ENCODE measurements around the gene ROPN1.

ROPN1 gene

GRCh38 chr3:123948449-123948848 lies 43.5 kb downstream of the ROPN1 start:
- no peak for TF ChIP-seq CTCF (IDR thresholded peaks at IDR 0.05; ENCODE audit: borderline replicate concordance, insufficient read depth, low read depth, low read length)
- H3K4me3 ChIP-seq (ENCODE audit: low read depth, low read length), result no peak overlapping the region

- no peak for TF ChIP-seq CTCF (IDR thresholded peaks at IDR 0.05; ENCODE audit: borderline replicate concordance, insufficient read depth, low read depth, low read length)
- H3K4me3 ChIP-seq (ENCODE audit: low read depth, low read length), result no peak overlapping the region
Observed at GRCh38 chr3:123947482-123947881, 44.4 kb downstream of the ROPN1 start.

DNA sequence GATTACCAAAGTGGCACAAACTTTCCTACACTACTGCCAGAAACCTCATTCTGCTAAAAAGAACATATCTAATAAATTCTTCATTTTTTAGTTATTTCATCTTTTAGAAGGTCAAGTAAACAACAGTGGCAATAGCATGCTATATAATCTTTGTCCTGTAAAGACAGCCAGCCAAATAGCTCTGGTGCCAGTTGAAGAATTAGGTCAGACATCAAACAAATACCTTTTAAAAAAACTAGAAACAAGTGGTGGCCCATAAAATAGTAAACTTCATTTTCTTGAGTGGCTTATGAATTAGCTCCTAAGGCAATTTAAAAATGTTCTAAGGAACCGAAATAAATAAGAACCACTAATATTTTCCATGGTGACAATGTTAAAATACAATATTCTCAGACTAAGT lies 50.4 kb downstream of the ROPN1 start:
- H3K4me3 ChIP-seq (ENCODE audit: low read depth, low read length), result no peak overlapping the region
- TF ChIP-seq CTCF (IDR thresholded peaks at IDR 0.05; ENCODE audit: borderline replicate concordance, insufficient read depth, low read depth, low read length), result no peak

GRCh38 chr3:123941121-123941520 lies 50.8 kb downstream of the ROPN1 start:
- TF ChIP-seq CTCF (IDR thresholded peaks at IDR 0.05; ENCODE audit: borderline replicate concordance, insufficient read depth, low read depth, low read length), result no peak
- H3K4me3 ChIP-seq (ENCODE audit: low read depth, low read length), result no peak overlapping the region

GRCh38 chr3:123939706-123940105 lies 52.2 kb downstream of the ROPN1 start:
- TF ChIP-seq CTCF (IDR thresholded peaks at IDR 0.05; ENCODE audit: borderline replicate concordance, insufficient read depth, low read depth, low read length), result no peak
- no peak overlapping the region for H3K4me3 ChIP-seq (ENCODE audit: low read depth, low read length)

GRCh38 chr3:123936400-123936799 lies 55.5 kb downstream of the ROPN1 start:
- H3K4me3 ChIP-seq (ENCODE audit: low read depth, low read length), result no peak overlapping the region
- no peak for TF ChIP-seq CTCF (IDR thresholded peaks at IDR 0.05; ENCODE audit: borderline replicate concordance, insufficient read depth, low read depth, low read length)

GRCh38 chr3:123935830-123936229 lies 56.1 kb downstream of the ROPN1 start:
- no peak overlapping the region for H3K4me3 ChIP-seq (ENCODE audit: low read depth, low read length)
- TF ChIP-seq CTCF (IDR thresholded peaks at IDR 0.05; ENCODE audit: borderline replicate concordance, insufficient read depth, low read depth, low read length), result no peak
